8988T (cell line): ENCODE measurements around the gene GTF2IRD1.
"Not testable (repeated sequence)": the region's sequence is repeated elsewhere in the genome, so short reads cannot be mapped to it uniquely, and the experiment has no call there.

Experiments
- DNase-seq: peaks from one replicate; pipeline ENCODE4 v3.0.0; 2011

The GTF2IRD1 gene

GRCh38 chr7:74470504-74470903, 16.8 kb downstream of the GTF2IRD1 start:
- DNase-seq: no peak

GRCh38 chr7:74473116-74473515, 19.4 kb downstream of the GTF2IRD1 start:
- DNase-seq: no peak

- no peak for DNase-seq
Measured at GRCh38 chr7:74474271-74474865, 20.7 kb downstream of the GTF2IRD1 start.

DNA sequence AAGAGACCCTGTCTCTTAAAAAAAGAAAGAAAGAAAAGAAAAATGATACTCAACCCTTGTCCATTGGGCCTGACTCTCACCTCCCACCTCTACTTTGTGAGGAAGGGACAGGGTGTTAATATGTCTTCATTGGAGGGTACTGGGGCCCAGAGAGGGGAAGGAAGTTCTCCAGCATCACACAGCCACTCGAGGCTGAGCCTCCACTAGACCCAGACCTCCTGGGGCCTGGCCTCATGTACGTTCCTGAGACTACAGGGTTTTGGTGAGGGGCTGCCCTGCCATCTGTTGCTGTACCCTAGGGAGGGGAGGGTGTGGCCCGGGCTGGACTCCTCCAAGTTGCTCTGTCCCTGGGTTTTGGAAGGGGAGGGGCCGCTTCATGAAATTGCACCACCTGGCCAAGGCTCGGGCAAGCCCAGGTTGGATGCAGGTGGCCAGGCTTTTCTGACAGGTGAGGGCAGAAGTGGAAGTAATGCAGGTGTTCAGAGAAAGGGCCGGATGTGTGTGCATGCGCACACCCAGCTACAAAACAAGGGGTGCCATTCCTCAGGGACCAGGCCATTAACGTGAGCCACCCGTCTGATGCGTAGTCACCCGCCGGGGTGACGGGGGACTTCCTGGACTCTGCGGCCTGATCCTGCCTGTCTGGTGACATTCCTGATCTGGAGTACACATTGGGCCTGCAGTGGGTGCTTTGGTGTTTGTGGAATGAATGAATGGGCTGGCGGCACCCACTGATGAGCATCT, 21.7 kb downstream of the GTF2IRD1 start:
- no peak for DNase-seq

DNA sequence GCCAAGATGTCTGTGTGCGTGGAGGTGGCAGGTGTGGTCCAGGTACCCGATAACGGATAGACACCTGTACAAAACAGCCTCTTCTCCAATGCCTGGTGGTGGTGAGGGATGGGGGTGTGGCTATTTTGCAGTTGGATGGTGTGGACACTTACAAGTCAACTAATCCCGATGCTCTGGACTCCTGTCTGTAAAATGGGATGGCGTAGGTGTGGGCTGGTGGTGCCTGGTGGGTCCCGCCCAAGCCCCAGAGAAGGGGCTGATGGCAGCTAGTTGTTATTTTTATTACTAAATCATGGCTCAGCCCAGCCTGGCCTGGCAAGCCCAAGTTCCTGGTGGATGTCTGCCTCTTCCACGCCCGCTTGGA, 22.3 kb downstream of the GTF2IRD1 start:
- DNase-seq: no peak

DNA sequence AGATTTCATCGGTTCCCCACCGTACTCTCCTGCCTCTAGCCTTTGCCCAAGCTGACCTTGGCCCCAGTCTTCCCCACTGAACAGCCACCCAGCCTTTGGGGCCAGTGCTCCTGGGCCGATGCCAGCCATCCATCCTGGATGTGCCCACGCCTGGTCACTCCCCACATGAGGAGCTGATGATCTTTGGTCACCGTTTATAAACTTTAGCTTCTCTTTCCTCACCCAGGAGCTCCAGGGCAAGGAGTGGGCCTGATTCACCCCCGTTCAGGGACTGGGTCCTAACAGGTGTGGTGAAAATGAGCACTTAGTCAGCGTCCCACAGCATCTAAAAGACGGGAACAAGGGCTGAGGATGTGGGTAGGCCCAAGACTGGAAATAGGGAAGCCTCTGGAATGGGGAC, 22.9 kb downstream of the GTF2IRD1 start:
- no peak for DNase-seq

- DNase-seq: no peak
Measured at GRCh38 chr7:74478671-74479065, 25.0 kb downstream of the GTF2IRD1 start.

DNA sequence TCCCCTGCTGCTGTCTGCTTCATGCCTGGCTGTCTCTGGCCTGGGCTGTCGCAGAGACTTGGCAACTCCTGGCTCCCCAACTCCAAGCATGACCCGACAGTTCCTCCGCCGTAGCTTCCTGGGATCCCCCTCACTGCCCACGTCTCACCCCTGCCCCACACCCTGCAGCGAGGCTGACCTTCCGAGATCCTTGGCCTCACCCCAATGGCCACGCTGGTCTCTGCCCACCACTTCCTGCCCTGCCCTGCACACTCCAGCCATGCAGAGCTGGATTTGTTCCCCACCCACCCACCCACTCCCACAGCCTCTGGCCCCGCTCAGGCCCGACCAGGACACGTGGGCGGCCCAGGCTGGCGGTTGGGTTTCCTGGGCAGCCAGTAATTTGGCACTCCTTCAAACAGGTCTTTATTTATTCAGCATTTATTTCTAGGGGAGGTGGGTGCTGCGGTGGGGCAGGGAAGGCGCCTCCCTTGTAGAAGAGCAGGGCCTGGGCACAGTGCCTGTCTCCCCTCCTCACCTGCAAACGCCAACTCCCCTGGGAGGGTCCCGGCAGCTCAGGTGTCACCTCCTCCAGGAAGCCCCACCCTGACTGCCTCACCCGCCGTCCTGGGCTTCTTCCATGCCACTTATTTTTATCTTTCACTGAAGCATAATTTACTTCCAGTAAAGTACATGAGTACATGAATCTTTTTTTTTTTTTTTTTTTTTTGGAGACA, 25.5 kb downstream of the GTF2IRD1 start:
- DNase-seq: no peak

DNA sequence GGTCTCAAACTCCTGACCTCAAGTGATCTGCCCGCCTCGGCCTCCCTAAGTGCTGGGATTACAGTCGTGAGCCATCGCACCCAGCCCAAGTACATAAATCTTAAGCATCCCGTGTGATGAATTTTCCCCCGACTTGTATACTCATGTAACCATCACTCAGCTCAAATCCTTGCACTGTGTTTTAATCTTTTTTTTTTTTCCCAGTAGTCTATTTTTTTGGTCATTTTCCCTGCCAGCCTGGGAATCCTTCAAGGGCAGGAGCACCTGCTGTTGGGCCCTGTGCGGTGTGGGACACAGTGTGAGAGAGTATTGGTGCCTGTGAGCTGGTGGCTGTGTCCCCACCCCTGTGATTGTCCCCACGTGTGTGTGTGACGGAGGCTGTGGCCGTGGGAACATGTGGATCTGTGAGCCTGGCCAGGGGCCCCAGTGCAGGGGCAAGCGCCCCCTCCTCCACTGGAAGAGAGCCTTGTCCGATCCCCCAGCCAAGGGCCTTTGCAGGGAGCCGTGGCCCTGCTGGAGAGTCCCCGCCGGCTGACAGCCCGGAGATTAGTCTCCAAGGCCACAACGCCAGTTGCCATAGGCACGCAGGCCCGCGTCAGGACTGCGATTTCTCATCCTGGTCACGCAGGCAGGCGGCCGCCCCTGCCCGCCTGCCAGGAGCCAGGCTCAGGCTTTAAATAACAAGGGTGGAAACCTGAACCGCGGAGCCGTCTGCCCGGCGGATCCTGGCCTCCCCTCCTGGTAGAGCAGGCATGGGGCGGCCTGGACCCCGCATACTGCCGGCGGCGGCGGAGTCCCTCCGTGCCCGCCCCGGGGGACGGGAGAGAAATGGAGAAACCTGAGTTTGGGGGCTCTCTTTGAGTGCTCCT, 26.5 kb downstream of the GTF2IRD1 start:
- DNase-seq: no peak

GRCh38 chr7:74480861-74481417, 27.2 kb downstream of the GTF2IRD1 start:
- no peak for DNase-seq

DNA sequence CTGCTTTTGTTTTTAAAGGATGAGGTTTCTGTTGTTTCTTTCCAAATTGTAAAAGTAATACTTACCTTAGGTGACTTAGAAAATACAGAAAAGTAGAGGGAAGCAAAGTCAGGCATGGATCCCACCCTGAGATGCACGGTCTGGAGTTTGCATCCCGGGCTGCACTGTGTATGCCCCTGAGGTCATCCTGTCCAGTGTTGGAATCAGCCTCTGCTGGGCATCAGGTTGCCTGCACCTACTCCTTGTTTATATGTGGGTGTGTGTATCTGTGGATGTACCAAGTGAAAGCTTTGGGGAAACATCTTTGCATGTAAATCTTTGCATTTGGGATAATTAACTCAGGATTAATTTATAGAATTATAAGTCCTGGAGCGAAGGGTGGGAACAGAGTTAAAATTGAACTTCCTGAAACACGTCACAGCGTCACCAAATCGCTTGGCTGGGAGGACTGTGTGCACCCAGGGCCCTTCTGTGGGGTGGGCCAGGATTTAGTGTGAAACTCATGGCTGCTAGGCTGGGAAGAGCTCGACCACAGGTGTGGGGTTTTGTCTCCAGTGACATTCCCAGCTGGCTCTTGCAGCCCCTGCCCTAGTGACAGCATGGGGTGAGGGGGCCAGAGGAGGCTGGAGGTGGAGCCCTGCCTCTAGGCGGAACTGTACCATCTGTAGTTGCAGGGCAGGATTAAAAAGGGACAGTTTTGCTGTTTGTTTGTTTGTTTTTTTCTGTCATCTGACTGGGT, 27.9 kb downstream of the GTF2IRD1 start:
- no peak for DNase-seq

- DNase-seq: no peak
Measured at GRCh38 chr7:74482197-74482467, 28.4 kb downstream of the GTF2IRD1 start.

GRCh38 chr7:74482629-74483401, 29.1 kb downstream of the GTF2IRD1 start:
- DNase-seq: no peak

GRCh38 chr7:74483402-74484336, 30.0 kb downstream of the GTF2IRD1 start:
- DNase-seq: no peak

DNA sequence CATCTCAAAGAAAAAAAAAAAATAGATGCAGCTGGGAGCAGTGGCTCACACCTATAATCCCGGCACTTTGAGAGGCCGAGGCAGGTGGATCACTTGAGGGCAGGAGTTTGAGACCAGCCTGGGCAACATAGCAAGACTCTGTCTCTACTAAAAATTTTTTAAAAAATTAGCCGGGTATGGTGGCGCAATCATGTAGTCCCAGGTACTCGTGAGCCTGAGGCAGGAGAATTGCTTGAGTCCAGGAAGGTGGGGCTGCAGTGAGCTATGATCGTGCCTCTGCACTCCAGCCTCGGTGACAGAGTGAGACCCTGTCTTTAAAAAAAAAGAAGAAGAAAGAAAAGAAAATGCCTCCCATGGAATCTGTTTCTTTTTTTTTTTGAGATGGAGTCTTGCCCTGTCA, 31.9 kb downstream of the GTF2IRD1 start:
- DNase-seq: no peak

GRCh38 chr7:74488518-74489030, 34.9 kb downstream of the GTF2IRD1 start:
- not testable (repeated sequence) for DNase-seq

- DNase-seq: no peak
Measured at GRCh38 chr7:74489997-74490945, 36.6 kb downstream of the GTF2IRD1 start.

GRCh38 chr7:74491490-74491889, 37.8 kb downstream of the GTF2IRD1 start:
- DNase-seq: not testable (repeated sequence)

DNA sequence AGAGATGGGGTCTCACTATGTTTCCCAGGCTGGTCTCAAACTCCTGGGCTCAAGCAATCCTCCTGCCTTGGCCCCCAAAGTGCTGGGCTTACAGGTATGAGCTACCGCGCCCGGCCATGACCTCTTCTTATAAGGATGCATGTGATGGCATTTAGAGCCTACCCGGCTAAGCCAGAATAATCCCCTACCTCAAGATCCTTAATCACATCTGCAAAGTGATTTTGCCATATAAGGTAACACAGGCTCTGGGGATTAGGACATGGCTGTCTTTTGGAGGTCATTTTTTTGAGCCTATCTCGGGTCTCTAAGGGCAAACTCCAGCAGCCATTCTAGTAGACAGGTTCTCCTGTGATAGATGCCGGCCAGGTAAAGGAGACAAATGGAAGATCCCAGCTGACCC, 39.6 kb downstream of the GTF2IRD1 start:
- no peak for DNase-seq
